ENCODE results near the gene USP7. TPM values are rescaled to one million over a fixed set of nuclear protein-coding genes. Genes with fewer than 3 reads are reported as not detected.
"Not testable (repeated sequence)": the region's sequence is repeated elsewhere in the genome, so short reads cannot be mapped to it uniquely, and the experiment has no call there.

USP7 gene
- total RNA-seq, 1 donor from 2014 or later = 41.3 TPM

- no peak for FAIRE-seq
- no peak for DNase-seq (ENCODE audit: low read depth)
- no peak for TF ChIP-seq CTCF (IDR thresholded peaks at IDR 0.05; ENCODE audit: insufficient read depth, low read length, severe bottlenecking)
- Histone ChIP-seq H3K36me3 (ENCODE audit: control insufficient read depth, insufficient read depth, low read length) (peaks cover 7% of the 10 kb centered on the region), H3K4me3 (ENCODE audit: low read depth, low read length) (no peak overlapping the region), H3K27me3 (ENCODE audit: control insufficient read depth, insufficient read depth, low read length) (no peaks in the 10 kb centered on the region)
These were observed 117.2 kb downstream of the USP7 start for GRCh38 chr16:8846401-8846932.

GRCh38 chr16:8845699-8846298 lies 117.9 kb downstream of the USP7 start:
- no peak for TF ChIP-seq CTCF (IDR thresholded peaks at IDR 0.05; ENCODE audit: insufficient read depth, low read length, severe bottlenecking)
- Histone ChIP-seq H3K27me3 (ENCODE audit: control insufficient read depth, insufficient read depth, low read length) (no peaks in the 10 kb centered on the region), H3K4me3 (ENCODE audit: low read depth, low read length) (no peak overlapping the region), H3K36me3 (ENCODE audit: control insufficient read depth, insufficient read depth, low read length) (peaks cover 7% of the 10 kb centered on the region)
- no peak for FAIRE-seq
- no peak for DNase-seq (ENCODE audit: low read depth)

GRCh38 chr16:8843296-8843695 lies 120.4 kb downstream of the USP7 start:
- not testable (repeated sequence) for H3K27me3 ChIP-seq (ENCODE audit: control insufficient read depth, insufficient read depth, low read length); FAIRE-seq; DNase-seq (ENCODE audit: low read depth); H3K36me3 ChIP-seq (ENCODE audit: control insufficient read depth, insufficient read depth, low read length); H3K4me3 ChIP-seq (ENCODE audit: low read depth, low read length)

Other genes starting within 250 kb of the USP7 start
- 10.4 and 15.5 TPM in 2 replicates for gene TMEM186, start 166.3 kb downstream of the USP7 start, total RNA-seq
- gene PMM2, start 166.1 kb downstream of the USP7 start, total RNA-seq = 20.5 and 25.5 TPM in 2 replicates
- 63.7 and 96.3 TPM in 2 replicates for gene CARHSP1, start 94.9 kb downstream of the USP7 start, total RNA-seq
- not detected in 2 replicates for gene LITAFD, start 81.6 kb downstream of the USP7 start, total RNA-seq
- gene HAPSTR1, start 127.7 kb upstream of the USP7 start, total RNA-seq = 66.1 and 91.0 TPM in 2 replicates